ENCODE measurements around the gene ZBTB7C. TPM values are rescaled to one million over a fixed set of nuclear protein-coding genes. Genes with fewer than 3 reads are reported as not detected.

Gene ZBTB7C
- total and polyA plus RNA-seq, 2 of the 4 experiments (the other 2 are of a cell fraction), result not detected

- no peak overlapping the region for H3K4ac ChIP-seq (ENCODE audit: low read depth, low read length)
- H4K5ac ChIP-seq (ENCODE audit: low read depth, low read length), result no peak overlapping the region
- ATAC-seq (ENCODE audit: low read depth) (no peak), DNase-seq (no peak)
- no peaks in the 10 kb centered on the region for H3K9me3 ChIP-seq (ENCODE audit: control insufficient read depth, insufficient read depth, low read length)
- ChIA-PET POLR2A (ENCODE audit: unreplicated experiment) (no interaction called here), CTCF (no interaction called here)
- BruUV-seq (replicated peaks), result no TSS peak
- H2AFZ ChIP-seq (replicated peaks; ENCODE audit: low read length, poor library complexity), result no peak overlapping the region
- no peaks in the 10 kb centered on the region for H3K9me1 ChIP-seq (ENCODE audit: insufficient read depth, low read length)
- TF ChIP-seq CEBPB (IDR thresholded peaks at IDR 0.05; ENCODE audit: low read depth, low read length), result peak; percentile 69
- no peak for TF ChIP-seq BHLHE40 (IDR thresholded peaks at IDR 0.05; ENCODE audit: low read depth, low read length)
- TF ChIP-seq MXI1 (IDR thresholded peaks at IDR 0.05; ENCODE audit: borderline replicate concordance, low read depth, low read length), result no peak
- no peak for TF ChIP-seq USF2 (IDR thresholded peaks at IDR 0.05; ENCODE audit: low read depth, low read length)
- TF ChIP-seq CHD1 (IDR thresholded peaks at IDR 0.05; ENCODE audit: low read depth, low read length), result no peak
- TF ChIP-seq NFE2L2 (IDR thresholded peaks at IDR 0.05; ENCODE audit: low read depth, low read length), result no peak
- no peak for TF ChIP-seq MAZ (IDR thresholded peaks at IDR 0.05; ENCODE audit: borderline replicate concordance, low read depth, low read length)
- dilution Hi-C loops (cut with HindIII; ENCODE audit: low sequenced_read_pairs, unreplicated experiment), result no loop called here
- H3K56ac ChIP-seq (ENCODE audit: extremely low read depth, insufficient read depth, low read length), result no peak overlapping the region
- H3K4me3 ChIP-seq (ENCODE audit: insufficient read depth, low read depth, low read length), result no peak overlapping the region
- no peak overlapping the region for H2BK120ac ChIP-seq (ENCODE audit: low read depth, low read length)
- H3K23ac ChIP-seq (ENCODE audit: low read depth, low read length), result no peak overlapping the region
- H3K27ac ChIP-seq (ENCODE audit: insufficient read depth, low read length), result no peak overlapping the region
- intact Hi-C loops (cut with micrococcal nuclease), result no loop called here
- no peaks in the 10 kb centered on the region for H4K20me1 ChIP-seq (ENCODE audit: insufficient read depth, low read length)
- no peak overlapping the region for H2BK15ac ChIP-seq (ENCODE audit: low read depth, low read length)
- no peak overlapping the region for H4K91ac ChIP-seq (ENCODE audit: insufficient read depth, low read depth, low read length)
- no peak overlapping the region for H3K18ac ChIP-seq (ENCODE audit: low read depth, low read length)
- no peaks in the 10 kb centered on the region for H3K36me3 ChIP-seq (ENCODE audit: control insufficient read depth, insufficient read depth, low read length)
- H3K79me1 ChIP-seq (ENCODE audit: low read depth in 1 of 2, low read length in 2 of 2), result no peaks in the 10 kb centered on the region
- H3K14ac ChIP-seq (replicated peaks; ENCODE audit: low read depth, low read length), result no peak overlapping the region
- H3K4me1 ChIP-seq (ENCODE audit: control insufficient read depth, insufficient read depth, low read length), result no peaks in the 10 kb centered on the region
- H2AK9ac ChIP-seq (replicated peaks; ENCODE audit: low read depth, low read length, poor library complexity), result no peak overlapping the region
- no peak overlapping the region for H4K8ac ChIP-seq (ENCODE audit: low read depth in 2 of 2, low read length in 2 of 2)
- H2BK20ac ChIP-seq (ENCODE audit: low read depth, low read length), result no peak overlapping the region
- H2BK5ac ChIP-seq (ENCODE audit: low read depth, low read length, poor library complexity, severe bottlenecking), result no peak overlapping the region
- no peak overlapping the region for H2AK5ac ChIP-seq (ENCODE audit: low read depth, low read length)
- in situ Hi-C loops (cut with MboI; ENCODE audit: low sequenced_read_pairs), result no loop called here
- H3K9ac ChIP-seq (ENCODE audit: low read depth, low read length), result no peak overlapping the region
- no peaks in the 10 kb centered on the region for H3K27me3 ChIP-seq (ENCODE audit: control insufficient read depth, insufficient read depth, low read length)
- H3K4me2 ChIP-seq (ENCODE audit: low read depth, low read length), result no peak overlapping the region
Observed at GRCh38 chr18:48244530-48244929, 164.7 kb downstream of the ZBTB7C start.
